Sigmoid colon (tissue), 4 donors: Measurements from ENCODE around the gene SLC17A6.

Experiments
- POLR2A ChIP-seq, 2 donors: fragments of 450-650 bp; IDR thresholded peaks; one replicate each; pipeline ENCODE4 v1.6.1; 2016; ENCODE audit warnings: antibody characterized with exemption in 2 of 2, mild to moderate bottlenecking in 2 of 2, moderate library complexity in 2 of 2
- POLR2AphosphoS5 ChIP-seq, 4 donors: sonication (generic); formaldehyde crosslinking; IDR thresholded peaks; one replicate each; pipeline ENCODE4 v1.6.1; 2017; ENCODE audit warnings: antibody characterized with exemption in 4 of 4
- TF ChIP-seq, protein P1 (sequence below), 4 experiments: fragments of 450-650 bp in 3 of 4; fragments of 200-600 bp in 1 of 4; IDR thresholded peaks; one replicate each; pipeline ENCODE4 v1.5.1; 2016 to 2019; ENCODE audit warnings: antibody characterized with exemption in 4 of 4, mild to moderate bottlenecking in 3 of 4, moderate library complexity in 2 of 4

DNA sequence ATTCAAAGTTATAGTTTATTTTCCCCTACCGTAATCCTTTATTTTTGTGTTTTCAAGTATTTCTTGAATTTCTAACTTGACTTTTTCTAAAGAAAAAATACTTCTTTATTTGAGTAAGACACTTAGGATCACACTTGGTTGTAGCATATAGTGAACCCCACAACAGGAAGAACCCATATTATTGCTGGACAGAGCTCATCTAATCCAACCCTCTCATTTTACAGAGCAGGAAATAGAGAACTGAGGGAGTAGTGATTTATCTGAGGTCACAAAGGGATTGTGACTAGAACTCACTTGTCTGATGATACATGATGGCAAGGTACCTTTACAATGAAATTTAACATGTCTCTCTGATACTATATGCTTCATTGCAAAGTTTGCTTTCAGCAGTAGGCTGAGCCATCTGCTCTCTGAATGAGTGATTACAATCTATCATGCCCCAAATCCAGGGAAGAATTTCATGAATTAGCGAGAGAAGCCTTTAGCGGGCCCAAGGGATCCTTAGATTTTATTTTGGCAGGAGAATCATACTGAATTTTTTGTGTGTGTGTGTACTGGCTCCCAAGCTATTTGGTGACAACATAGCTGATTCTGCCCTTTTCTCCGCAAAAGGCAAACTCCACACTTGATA lies 9.8 kb downstream of the SLC17A6 start:
- TF ChIP-seq, protein P1, sequence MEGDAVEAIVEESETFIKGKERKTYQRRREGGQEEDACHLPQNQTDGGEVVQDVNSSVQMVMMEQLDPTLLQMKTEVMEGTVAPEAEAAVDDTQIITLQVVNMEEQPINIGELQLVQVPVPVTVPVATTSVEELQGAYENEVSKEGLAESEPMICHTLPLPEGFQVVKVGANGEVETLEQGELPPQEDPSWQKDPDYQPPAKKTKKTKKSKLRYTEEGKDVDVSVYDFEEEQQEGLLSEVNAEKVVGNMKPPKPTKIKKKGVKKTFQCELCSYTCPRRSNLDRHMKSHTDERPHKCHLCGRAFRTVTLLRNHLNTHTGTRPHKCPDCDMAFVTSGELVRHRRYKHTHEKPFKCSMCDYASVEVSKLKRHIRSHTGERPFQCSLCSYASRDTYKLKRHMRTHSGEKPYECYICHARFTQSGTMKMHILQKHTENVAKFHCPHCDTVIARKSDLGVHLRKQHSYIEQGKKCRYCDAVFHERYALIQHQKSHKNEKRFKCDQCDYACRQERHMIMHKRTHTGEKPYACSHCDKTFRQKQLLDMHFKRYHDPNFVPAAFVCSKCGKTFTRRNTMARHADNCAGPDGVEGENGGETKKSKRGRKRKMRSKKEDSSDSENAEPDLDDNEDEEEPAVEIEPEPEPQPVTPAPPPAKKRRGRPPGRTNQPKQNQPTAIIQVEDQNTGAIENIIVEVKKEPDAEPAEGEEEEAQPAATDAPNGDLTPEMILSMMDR (IDR thresholded peaks at IDR 0.05), result no peak
- TF ChIP-seq POLR2AphosphoS5 (IDR thresholded peaks at IDR 0.05) (no peak), POLR2A (IDR thresholded peaks at IDR 0.05) (no peak)
